H9 (cell line): ENCODE results near the gene ANKRD44. TPM values are rescaled to one million over a fixed set of nuclear protein-coding genes. Genes with fewer than 3 reads are reported as not detected.

ENCODE experiments used
- DNase-seq: peaks from one replicate; pipeline ENCODE4 v3.0.0-alpha.2; 2017
- H2AFZ ChIP-seq: one replicate; pipeline ENCODE4 v1.6.1; 2013; ENCODE audit warnings: mild to moderate bottlenecking, low read length, control low read depth, moderate library complexity
- H2AK5ac ChIP-seq: 2 replicates; pipeline ENCODE4 v1.6.1; 2013; ENCODE audit warnings: low read length, control low read depth, mixed read lengths; ENCODE audit not compliant: insufficient read length
- H2BK120ac ChIP-seq: one replicate; pipeline ENCODE4 v1.6.1; 2013; ENCODE audit warnings: low read depth, mild to moderate bottlenecking, low read length, control low read depth, inconsistent platforms; ENCODE audit not compliant: poor library complexity, severe bottlenecking
- H2BK12ac ChIP-seq: 2 replicates; pipeline ENCODE4 v1.6.1; 2013; ENCODE audit warnings: low read length, control low read depth, mixed read lengths, low read depth; ENCODE audit not compliant: insufficient read length
- H2BK15ac ChIP-seq: 2 replicates; pipeline ENCODE4 v1.6.1; 2013; ENCODE audit warnings: low read depth, low read length, control low read depth
- H2BK20ac ChIP-seq: one replicate; pipeline ENCODE4 v1.6.1; 2013; ENCODE audit warnings: low read depth, mild to moderate bottlenecking, low read length, control low read depth, inconsistent platforms; ENCODE audit not compliant: poor library complexity, severe bottlenecking
- H2BK5ac ChIP-seq: 2 replicates; pipeline ENCODE4 v1.6.1; 2013; ENCODE audit warnings: low read length, control low read depth, mixed read lengths; ENCODE audit not compliant: insufficient read length
- H3K14ac ChIP-seq: 2 replicates; pipeline ENCODE4 v1.6.1; 2013; ENCODE audit warnings: low read length, control low read depth; ENCODE audit not compliant: insufficient read depth
- H3K18ac ChIP-seq: 2 replicates; pipeline ENCODE4 v1.6.1; 2013; ENCODE audit warnings: low read depth, mild to moderate bottlenecking, mixed read lengths, low read length, control low read depth; ENCODE audit not compliant: insufficient read length
- H3K23ac ChIP-seq: 2 replicates; pipeline ENCODE4 v1.6.1; 2013; ENCODE audit warnings: low read length, control low read depth, mixed read lengths, low read depth; ENCODE audit not compliant: insufficient read length
- H3K23me2 ChIP-seq: 2 replicates; pipeline ENCODE4 v1.6.1; 2013; ENCODE audit warnings: low read depth, mild to moderate bottlenecking, mixed read lengths, low read length, control low read depth; ENCODE audit not compliant: insufficient read length, poor library complexity, severe bottlenecking
- H3K27ac ChIP-seq: 2 replicates; pipeline ENCODE4 v1.5.1; 2013; ENCODE audit warnings: low read length, control low read depth, mixed read lengths, low read depth; ENCODE audit not compliant: insufficient read length
- H3K27me3 ChIP-seq: 2 replicates; pipeline ENCODE4 v1.6.1; 2013; ENCODE audit warnings: low read length, control low read depth, inconsistent platforms; ENCODE audit not compliant: insufficient read depth
- H3K4ac ChIP-seq: 2 replicates; pipeline ENCODE4 v1.6.1; 2013; ENCODE audit warnings: low read depth, mild to moderate bottlenecking, control low read depth, inconsistent platforms, low read length, moderate library complexity
- H3K4me1 ChIP-seq: 2 replicates; pipeline ENCODE4 v1.6.1; 2013; ENCODE audit warnings: low read length, control low read depth, inconsistent platforms; ENCODE audit not compliant: insufficient read depth
- H3K4me2 ChIP-seq: 2 replicates; pipeline ENCODE4 v1.6.1; 2013; ENCODE audit warnings: low read length, control low read depth, mixed read lengths; ENCODE audit not compliant: insufficient read length, insufficient read depth
- H3K56ac ChIP-seq: 2 replicates; pipeline ENCODE4 v1.6.1; 2013; ENCODE audit warnings: low read depth, mild to moderate bottlenecking, mixed read lengths, low read length, control low read depth; ENCODE audit not compliant: insufficient read length
- H3K79me1 ChIP-seq: 2 replicates; pipeline ENCODE4 v1.6.1; 2013; ENCODE audit warnings: low read depth, mild to moderate bottlenecking, moderate library complexity, low read length, control low read depth, inconsistent platforms; ENCODE audit not compliant: insufficient read depth, poor library complexity, severe bottlenecking
- H3K79me2 ChIP-seq: 2 replicates; pipeline ENCODE4 v1.6.1; 2013; ENCODE audit warnings: low read length, control low read depth, inconsistent platforms; ENCODE audit not compliant: insufficient read depth
- H3K9ac ChIP-seq: 2 replicates; pipeline ENCODE4 v1.6.1; 2013; ENCODE audit warnings: low read length, control low read depth, mixed read lengths; ENCODE audit not compliant: insufficient read length; ENCODE audit errors: extremely low read depth
- H3K9me3 ChIP-seq: one replicate; pipeline ENCODE4 v1.6.1; 2013; ENCODE audit warnings: low read depth, low read length, inconsistent platforms; ENCODE audit not compliant: control insufficient read depth
- H3T11ph ChIP-seq: one replicate; pipeline ENCODE4 v1.6.1; 2013; ENCODE audit warnings: mild to moderate bottlenecking, low read length, control low read depth, inconsistent platforms
- H4K20me1 ChIP-seq: one replicate; pipeline ENCODE4 v1.6.1; 2013; ENCODE audit not compliant: control insufficient read depth, insufficient read length, insufficient read depth
- H4K5ac ChIP-seq: 2 replicates; pipeline ENCODE4 v1.6.1; 2013; ENCODE audit warnings: low read depth, mild to moderate bottlenecking, mixed read lengths, low read length, control low read depth; ENCODE audit not compliant: insufficient read length
- H4K8ac ChIP-seq: replicated peaks from 2 replicates; pipeline ENCODE4 v1.6.1; 2013; ENCODE audit warnings: low read length, control low read depth, mixed read lengths, low read depth; ENCODE audit not compliant: insufficient read length
- H4K91ac ChIP-seq: 2 replicates; pipeline ENCODE4 v1.6.1; 2013; ENCODE audit warnings: low read depth, mild to moderate bottlenecking, moderate library complexity, mixed read lengths, low read length, control low read depth; ENCODE audit not compliant: insufficient read length
- H3K27ac Mint-ChIP-seq, 3 experiments: 2 replicates in 2 of 3; 3 replicates in 1 of 3; pipeline ENCODE4 v1.8.0; 2020 to 2021; ENCODE audit warnings: mixed read lengths in 3 of 3, mild to moderate bottlenecking in 1 of 3, moderate library complexity in 1 of 3
- H3K27me3 Mint-ChIP-seq: 2 replicates; pipeline ENCODE4 v1.8.0; 2021; ENCODE audit warnings: low read depth, mild to moderate bottlenecking, moderate library complexity, mixed read lengths
- H3K36me3 Mint-ChIP-seq, 3 experiments: 2 replicates in 2 of 3; 3 replicates in 1 of 3; pipeline ENCODE4 v1.8.0; 2020 to 2021; ENCODE audit warnings: low read depth in 3 of 3, mixed read lengths in 3 of 3; ENCODE audit not compliant: insufficient read depth in 1 of 3
- H3K4me1 Mint-ChIP-seq, 2 experiments: 2 replicates each; pipeline ENCODE4 v1.8.0; 2020; ENCODE audit warnings: mixed read lengths in 2 of 2
- H3K4me3 Mint-ChIP-seq, 2 experiments: 2 replicates in 1 of 2; 3 replicates in 1 of 2; pipeline ENCODE4 v1.8.0; 2020 to 2021; ENCODE audit warnings: mild to moderate bottlenecking in 2 of 2, mixed read lengths in 2 of 2, moderate library complexity in 1 of 2
- H3K9me3 Mint-ChIP-seq, 2 experiments: 2 replicates in 1 of 2; 3 replicates in 1 of 2; pipeline ENCODE4 v1.8.0; 2020; ENCODE audit warnings: mild to moderate bottlenecking in 2 of 2, mixed read lengths in 2 of 2, moderate library complexity in 1 of 2
- WGBS: extraction: QIAGEN DNeasy Blood & Tissue Kit; methylation state at CpG from one replicate; pipeline ENCODE4 v1.1.7; 2013; ENCODE audit warnings: missing lambda C conversion rate, low lambda C conversion rate, mixed read lengths; ENCODE audit not compliant: insufficient read length; ENCODE audit errors: extremely low coverage; 5-methylcytosine and 5-hydroxymethylcytosine counted together
- total RNA-seq: library from RNA; stranded (reverse); gene quantifications from 2 replicates; pipeline ENCODE4 v1.2.1, GENCODE V29; 2021
- TF ChIP-seq, protein P1 (sequence below): fragments of 200-600 bp; sonication (generic); conservative IDR thresholded peaks from 3 replicates; pipeline ENCODE4 v1.8.0; 2021; ENCODE audit warnings: antibody characterized with exemption, mild to moderate bottlenecking

Gene ANKRD44
- total RNA-seq, 1 experiment from 2014 or later, result 1.9 TPM

DNA sequence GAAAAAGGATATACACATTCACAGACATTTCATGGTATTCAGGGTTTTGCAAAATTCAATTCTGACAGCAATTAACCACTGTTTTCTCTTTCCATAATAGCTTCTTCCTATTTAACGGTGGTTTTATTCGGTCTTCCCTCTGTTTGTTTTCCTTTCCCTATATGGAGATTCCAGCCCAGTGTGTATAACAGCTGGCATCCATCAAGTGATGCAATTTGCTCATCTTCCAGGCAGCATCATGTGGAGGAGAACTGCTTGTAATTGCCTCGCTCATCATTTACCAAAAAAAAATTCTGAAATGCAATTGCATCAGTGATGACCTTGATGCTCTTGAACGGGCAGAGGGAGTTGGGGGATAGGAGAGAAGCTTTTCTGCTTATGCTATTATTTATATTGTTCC lies 218.1 kb downstream of the ANKRD44 start:
- Histone ChIP-seq H3K9ac (no peak overlapping the region), H2BK12ac (no peak overlapping the region), H3K18ac (no peak overlapping the region), H3K56ac (no peak overlapping the region), H2BK15ac (no peak overlapping the region), H4K20me1 (no peaks in the 10 kb centered on the region), H2BK20ac (no peak overlapping the region), H3K4ac (no peak overlapping the region), H3T11ph (no peak overlapping the region), H2AK5ac (no peak overlapping the region), H3K4me1 (no peaks in the 10 kb centered on the region), H4K5ac (no peak overlapping the region), H3K14ac (no peak overlapping the region), H2BK120ac (no peak overlapping the region), H3K4me2 (no peak overlapping the region), H3K79me2 (no peaks in the 10 kb centered on the region), H3K23me2 (no peaks in the 10 kb centered on the region), H4K91ac (no peak overlapping the region), H4K8ac (no peak overlapping the region), H3K27ac (no peak overlapping the region), H2BK5ac (no peak overlapping the region), H3K27me3 (no peaks in the 10 kb centered on the region), H3K9me3 (no peaks in the 10 kb centered on the region), H3K79me1 (no peaks in the 10 kb centered on the region), H3K23ac (no peak overlapping the region), H2AFZ (no peak overlapping the region)
- 0 out of 2 replicates have a peak, but pooled peaks cover 1% of the 10 kb centered on the region for H3K27me3 Mint-ChIP-seq
- H3K4me3 Mint-ChIP-seq, result no peak overlapping the region
- no peak overlapping the region for H3K27ac Mint-ChIP-seq
- H3K4me1 Mint-ChIP-seq, result peaks cover 4 to 6% of the 10 kb centered on the region in 2 experiments
- no peaks in the 10 kb centered on the region; a peak in 1 of 5 replicates for H3K9me3 Mint-ChIP-seq
- WGBS, result no CpG with 5 or more reads among the region's 4 CpGs
- TF ChIP-seq, protein P1, sequence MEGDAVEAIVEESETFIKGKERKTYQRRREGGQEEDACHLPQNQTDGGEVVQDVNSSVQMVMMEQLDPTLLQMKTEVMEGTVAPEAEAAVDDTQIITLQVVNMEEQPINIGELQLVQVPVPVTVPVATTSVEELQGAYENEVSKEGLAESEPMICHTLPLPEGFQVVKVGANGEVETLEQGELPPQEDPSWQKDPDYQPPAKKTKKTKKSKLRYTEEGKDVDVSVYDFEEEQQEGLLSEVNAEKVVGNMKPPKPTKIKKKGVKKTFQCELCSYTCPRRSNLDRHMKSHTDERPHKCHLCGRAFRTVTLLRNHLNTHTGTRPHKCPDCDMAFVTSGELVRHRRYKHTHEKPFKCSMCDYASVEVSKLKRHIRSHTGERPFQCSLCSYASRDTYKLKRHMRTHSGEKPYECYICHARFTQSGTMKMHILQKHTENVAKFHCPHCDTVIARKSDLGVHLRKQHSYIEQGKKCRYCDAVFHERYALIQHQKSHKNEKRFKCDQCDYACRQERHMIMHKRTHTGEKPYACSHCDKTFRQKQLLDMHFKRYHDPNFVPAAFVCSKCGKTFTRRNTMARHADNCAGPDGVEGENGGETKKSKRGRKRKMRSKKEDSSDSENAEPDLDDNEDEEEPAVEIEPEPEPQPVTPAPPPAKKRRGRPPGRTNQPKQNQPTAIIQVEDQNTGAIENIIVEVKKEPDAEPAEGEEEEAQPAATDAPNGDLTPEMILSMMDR, result no peak
- DNase-seq, result no peak
- H3K36me3 Mint-ChIP-seq, result no peaks in the 10 kb centered on the region
